ENCODE data around the gene LRRC15. TPM values are rescaled to one million over a fixed set of nuclear protein-coding genes. Genes with fewer than 3 reads are reported as not detected.

Gene LRRC15
- total and polyA plus RNA-seq, 2 experiments from 2014 or later = 0.05 to 0.14 TPM

DNA sequence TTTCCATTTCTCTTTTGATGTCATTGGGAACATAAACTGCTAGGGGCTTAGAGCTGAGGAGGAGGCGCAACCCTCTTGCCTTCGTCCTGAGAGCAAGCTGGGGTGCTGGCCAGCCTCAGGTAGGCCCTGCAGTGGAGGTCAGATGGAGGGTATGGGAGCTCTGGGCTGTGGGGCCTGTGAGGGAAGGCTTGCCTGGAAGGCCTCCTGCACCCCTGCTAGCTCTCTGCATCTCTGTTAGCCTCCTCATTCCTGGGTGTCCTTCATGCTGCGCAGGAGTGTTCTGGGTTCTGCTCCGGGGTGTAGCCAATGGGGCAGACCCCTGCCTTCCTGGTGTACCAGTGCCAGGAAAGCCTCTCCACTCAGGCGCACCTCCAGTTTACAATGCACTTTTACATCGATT, 17.7 kb upstream of the LRRC15 start:
- H3K36me3 ChIP-seq (ENCODE audit: insufficient read depth) = no peaks in the 10 kb centered on the region; the same call in 1 of the 2 replicates
- no peak overlapping the region for H2AFZ ChIP-seq
- no peaks in the 10 kb centered on the region for H3K9me2 ChIP-seq (ENCODE audit: insufficient read depth)
- no peaks in the 10 kb centered on the region for H3K79me2 ChIP-seq (replicated peaks; ENCODE audit: insufficient read depth)
- no peak overlapping the region for H3K4me3 ChIP-seq
- ATAC-seq = no peak
- Mint-ChIP-seq H3K9me3 (peaks cover 10% of the 10 kb centered on the region; the same call in 2 of the 3 replicates), H3K27ac (no peak overlapping the region), H3K36me3 (ENCODE audit: low read depth) (no peaks in the 10 kb centered on the region), H3K4me1 (peaks cover 17% of the 10 kb centered on the region), H3K4me3 (no peak overlapping the region), H3K27me3 (ENCODE audit: insufficient read depth, low read depth, poor library complexity) (peaks cover 8% of the 10 kb centered on the region)
- H3F3A ChIP-seq (replicated peaks; ENCODE audit: low read depth) = no peaks in the 10 kb centered on the region
- no peak for DNase-seq (ENCODE audit: low spot score)
- H3K27ac ChIP-seq (ENCODE audit: low read depth) = no peak overlapping the region
- H3K27me3 ChIP-seq (ENCODE audit: insufficient read depth) = no peaks in the 10 kb centered on the region
- TF ChIP-seq, protein P1, sequence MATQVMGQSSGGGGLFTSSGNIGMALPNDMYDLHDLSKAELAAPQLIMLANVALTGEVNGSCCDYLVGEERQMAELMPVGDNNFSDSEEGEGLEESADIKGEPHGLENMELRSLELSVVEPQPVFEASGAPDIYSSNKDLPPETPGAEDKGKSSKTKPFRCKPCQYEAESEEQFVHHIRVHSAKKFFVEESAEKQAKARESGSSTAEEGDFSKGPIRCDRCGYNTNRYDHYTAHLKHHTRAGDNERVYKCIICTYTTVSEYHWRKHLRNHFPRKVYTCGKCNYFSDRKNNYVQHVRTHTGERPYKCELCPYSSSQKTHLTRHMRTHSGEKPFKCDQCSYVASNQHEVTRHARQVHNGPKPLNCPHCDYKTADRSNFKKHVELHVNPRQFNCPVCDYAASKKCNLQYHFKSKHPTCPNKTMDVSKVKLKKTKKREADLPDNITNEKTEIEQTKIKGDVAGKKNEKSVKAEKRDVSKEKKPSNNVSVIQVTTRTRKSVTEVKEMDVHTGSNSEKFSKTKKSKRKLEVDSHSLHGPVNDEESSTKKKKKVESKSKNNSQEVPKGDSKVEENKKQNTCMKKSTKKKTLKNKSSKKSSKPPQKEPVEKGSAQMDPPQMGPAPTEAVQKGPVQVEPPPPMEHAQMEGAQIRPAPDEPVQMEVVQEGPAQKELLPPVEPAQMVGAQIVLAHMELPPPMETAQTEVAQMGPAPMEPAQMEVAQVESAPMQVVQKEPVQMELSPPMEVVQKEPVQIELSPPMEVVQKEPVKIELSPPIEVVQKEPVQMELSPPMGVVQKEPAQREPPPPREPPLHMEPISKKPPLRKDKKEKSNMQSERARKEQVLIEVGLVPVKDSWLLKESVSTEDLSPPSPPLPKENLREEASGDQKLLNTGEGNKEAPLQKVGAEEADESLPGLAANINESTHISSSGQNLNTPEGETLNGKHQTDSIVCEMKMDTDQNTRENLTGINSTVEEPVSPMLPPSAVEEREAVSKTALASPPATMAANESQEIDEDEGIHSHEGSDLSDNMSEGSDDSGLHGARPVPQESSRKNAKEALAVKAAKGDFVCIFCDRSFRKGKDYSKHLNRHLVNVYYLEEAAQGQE (IDR thresholded peaks at IDR 0.05; ENCODE audit: unreplicated experiment) = no peak
- no peak for TF ChIP-seq NANOG (IDR thresholded peaks at IDR 0.05; ENCODE audit: borderline replicate concordance)
- TF ChIP-seq EZH2 (IDR thresholded peaks at IDR 0.05; ENCODE audit: low read depth, unreplicated experiment) = no peak
- no peaks in the 10 kb centered on the region for H4K20me1 ChIP-seq (replicated peaks; ENCODE audit: insufficient read depth)
- peaks cover 4% of the 10 kb centered on the region; the same call in 1 of the 2 replicates for H3K4me1 ChIP-seq (ENCODE audit: insufficient read depth)
- no peak overlapping the region for H3K4me2 ChIP-seq

GRCh38 chr3:194386648-194387047, 17.1 kb upstream of the LRRC15 start:
- Mint-ChIP-seq H3K4me3 (no peak overlapping the region), H3K4me1 (peaks cover 17% of the 10 kb centered on the region), H3K9me3 (peaks cover 10% of the 10 kb centered on the region; the same call in 2 of the 3 replicates), H3K27me3 (ENCODE audit: insufficient read depth, low read depth, poor library complexity) (peaks cover 8% of the 10 kb centered on the region), H3K36me3 (ENCODE audit: low read depth) (no peaks in the 10 kb centered on the region), H3K27ac (no peak overlapping the region)
- no peaks in the 10 kb centered on the region for H3K79me2 ChIP-seq (replicated peaks; ENCODE audit: insufficient read depth)
- no peak overlapping the region for H3K4me2 ChIP-seq
- no peaks in the 10 kb centered on the region for H3F3A ChIP-seq (replicated peaks; ENCODE audit: low read depth)
- H3K27me3 ChIP-seq (ENCODE audit: insufficient read depth) = no peaks in the 10 kb centered on the region
- H3K9me2 ChIP-seq (ENCODE audit: insufficient read depth) = no peaks in the 10 kb centered on the region
- DNase-seq (ENCODE audit: low spot score) (no peak), ATAC-seq (no peak)
- H3K36me3 ChIP-seq (ENCODE audit: insufficient read depth) = no peaks in the 10 kb centered on the region
- no peaks in the 10 kb centered on the region for H4K20me1 ChIP-seq (replicated peaks; ENCODE audit: insufficient read depth)
- no peak overlapping the region for H3K4me3 ChIP-seq
- H3K27ac ChIP-seq (ENCODE audit: low read depth) = no peak overlapping the region
- H3K4me1 ChIP-seq (ENCODE audit: insufficient read depth) = peaks cover 4% of the 10 kb centered on the region; the same call in 1 of the 2 replicates
- peak overlapping the region; percentile 81; the same call in 1 of the 2 replicates for H2AFZ ChIP-seq
- no peak for TF ChIP-seq EZH2phosphoT487 (IDR thresholded peaks at IDR 0.05; ENCODE audit: unreplicated experiment)
- TF ChIP-seq, protein P2, sequence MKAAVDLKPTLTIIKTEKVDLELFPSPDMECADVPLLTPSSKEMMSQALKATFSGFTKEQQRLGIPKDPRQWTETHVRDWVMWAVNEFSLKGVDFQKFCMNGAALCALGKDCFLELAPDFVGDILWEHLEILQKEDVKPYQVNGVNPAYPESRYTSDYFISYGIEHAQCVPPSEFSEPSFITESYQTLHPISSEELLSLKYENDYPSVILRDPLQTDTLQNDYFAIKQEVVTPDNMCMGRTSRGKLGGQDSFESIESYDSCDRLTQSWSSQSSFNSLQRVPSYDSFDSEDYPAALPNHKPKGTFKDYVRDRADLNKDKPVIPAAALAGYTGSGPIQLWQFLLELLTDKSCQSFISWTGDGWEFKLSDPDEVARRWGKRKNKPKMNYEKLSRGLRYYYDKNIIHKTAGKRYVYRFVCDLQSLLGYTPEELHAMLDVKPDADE (IDR thresholded peaks at IDR 0.05) = no peak
- TF ChIP-seq ZNF462 (CRISPR knock-in tag; IDR thresholded peaks at IDR 0.05) = no peak
- no peak for TF ChIP-seq NANOG (IDR thresholded peaks at IDR 0.05; ENCODE audit: borderline replicate concordance)
- no peak for TF ChIP-seq STAT1 (IDR thresholded peaks at IDR 0.05; ENCODE audit: unreplicated experiment)
- TF ChIP-seq EZH2 (IDR thresholded peaks at IDR 0.05; ENCODE audit: low read depth, unreplicated experiment) = no peak
